CD4-positive, CD25-positive, alpha-beta regulatory T cell (primary cell): ENCODE data around the gene GJC1. TPM values are rescaled to one million over a fixed set of nuclear protein-coding genes. Genes with fewer than 3 reads are reported as not detected.

Experiments used
- ATAC-seq, 2 donors: fragments of 150-1000 bp; cut with Tn5 transposase; one replicate each; pipeline ENCODE4 v1.10.0; 2021; ENCODE audit warnings: low read depth in 2 of 2, moderate number of reproducible peaks in 2 of 2, moderate library complexity in 1 of 2
- DNase-seq, 3 donors: peaks; one replicate each; pipeline versions ENCODE4 v3.0.0 to v3.0.0-alpha.2; 2012 to 2022; ENCODE audit warnings: mixed read lengths in 1 of 3
- H3K27ac ChIP-seq: one replicate; pipeline ENCODE4 v1.7.0; 2013; ENCODE audit warnings: mild to moderate bottlenecking, low read length; ENCODE audit not compliant: insufficient read depth, poor library complexity, severe bottlenecking
- H3K27me3 ChIP-seq: one replicate; pipeline ENCODE4 v1.7.0; 2013; ENCODE audit warnings: low read length; ENCODE audit not compliant: control insufficient read depth, insufficient read depth
- H3K36me3 ChIP-seq: one replicate; pipeline ENCODE4 v1.7.0; 2013; ENCODE audit warnings: mild to moderate bottlenecking, low read length, moderate library complexity; ENCODE audit not compliant: control insufficient read depth, insufficient read depth
- H3K4me1 ChIP-seq: 2 replicates; pipeline ENCODE4 v1.7.0; 2013; ENCODE audit warnings: mild to moderate bottlenecking, low read length; ENCODE audit not compliant: insufficient read depth, control insufficient read depth, poor library complexity, severe bottlenecking
- H3K4me3 ChIP-seq: one replicate; pipeline ENCODE4 v1.7.0; 2013; ENCODE audit warnings: low read depth, mild to moderate bottlenecking, low read length, moderate library complexity
- H3K9me3 ChIP-seq, 2 experiments: 1 replicate in 1 of 2; 2 replicates in 1 of 2; pipeline ENCODE4 v1.7.0; 2013; ENCODE audit warnings: low read length in 2 of 2, mild to moderate bottlenecking in 1 of 2, moderate library complexity in 1 of 2; ENCODE audit not compliant: control insufficient read depth in 2 of 2
- H3K27ac Mint-ChIP-seq, 3 donors: one replicate each; pipeline ENCODE4 v1.8.0; 2020 to 2022; ENCODE audit warnings: mild to moderate bottlenecking in 3 of 3, mixed read lengths in 3 of 3, moderate library complexity in 2 of 3
- H3K27me3 Mint-ChIP-seq: one replicate; pipeline ENCODE4 v1.8.0; 2022; ENCODE audit warnings: mild to moderate bottlenecking, mixed read lengths
- H3K36me3 Mint-ChIP-seq: one replicate; pipeline ENCODE4 v1.8.0; 2020; ENCODE audit warnings: mixed read lengths
- H3K4me1 Mint-ChIP-seq, 4 donors: one replicate each; pipeline ENCODE4 v1.8.0; 2020 to 2022; ENCODE audit warnings: mixed read lengths in 4 of 4, mild to moderate bottlenecking in 1 of 4
- H3K4me3 Mint-ChIP-seq, 4 donors: one replicate each; pipeline ENCODE4 v1.8.0; 2020 to 2022; ENCODE audit warnings: mild to moderate bottlenecking in 4 of 4, mixed read lengths in 4 of 4, moderate library complexity in 3 of 4
- H3K9me3 Mint-ChIP-seq, 7 donors: one replicate each; pipeline ENCODE4 v1.8.0; 2020 to 2022; ENCODE audit warnings: mixed read lengths in 7 of 7, mild to moderate bottlenecking in 3 of 7, moderate library complexity in 2 of 7
- polyA plus RNA-seq, 4 donors: library from polyadenylated mRNA; unstranded; fragments of 300-500 nt; fragmentation: Illumina TruSeq; gene quantifications; one replicate each; pipeline ENCODE4 v1.2.3, GENCODE V29; 2021
- total RNA-seq: library from RNA; stranded (reverse); gene quantifications from one replicate; pipeline ENCODE4 v1.2.3, GENCODE V29; 2022

The GJC1 gene
- total and polyA plus RNA-seq, 5 donors from 2014 or later = not detected

DNA sequence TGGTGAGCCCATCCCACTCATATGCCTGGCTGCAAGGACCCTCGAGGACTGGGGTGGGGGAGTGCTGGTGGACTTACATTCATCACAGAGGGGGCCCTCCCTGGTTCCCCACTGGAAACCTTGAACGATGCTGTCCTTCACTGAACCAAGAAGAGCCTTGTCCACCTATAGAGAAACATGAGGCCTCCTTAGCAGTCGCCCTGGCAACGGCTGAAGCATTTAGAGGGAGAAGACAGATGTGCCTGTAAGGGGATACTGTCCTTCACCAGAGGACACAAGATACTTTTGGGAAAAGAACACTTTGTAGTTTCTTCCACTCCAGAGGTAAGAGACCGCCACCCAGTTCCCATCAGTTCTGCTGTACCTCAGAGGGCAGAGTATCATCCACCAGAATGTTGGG lies 24.1 kb upstream of the GJC1 start:
- H3K4me3 Mint-ChIP-seq = no peak overlapping the region

DNA sequence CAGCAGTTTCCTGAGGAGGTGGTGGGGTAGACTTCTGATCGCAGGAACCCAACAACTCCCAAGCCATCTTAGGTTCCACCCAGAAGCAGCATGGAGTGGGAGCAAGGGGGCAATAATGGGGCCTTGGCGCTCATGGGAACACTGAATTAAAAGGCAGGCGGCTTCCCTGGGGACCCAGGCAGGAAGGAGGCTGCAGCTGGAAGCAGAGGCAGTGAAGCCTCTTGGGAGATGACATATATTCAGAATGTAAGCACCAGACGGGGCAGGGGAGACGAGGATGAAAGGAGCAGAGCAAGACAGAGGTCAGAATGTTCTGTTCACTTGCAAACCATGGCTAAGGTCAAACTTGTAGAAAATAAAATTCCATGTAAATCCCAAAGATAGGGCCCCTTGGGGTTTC lies 20.5 kb upstream of the GJC1 start:
- Mint-ChIP-seq H3K27me3 (no peaks in the 10 kb centered on the region), H3K4me1 (no peaks in the 10 kb centered on the region), H3K27ac (peak overlapping the region in 2 of 3 donors; percentile 47 to 74), H3K36me3 (peaks cover 41% of the 10 kb centered on the region), H3K9me3 (no peaks in the 10 kb centered on the region), H3K4me3 (no peak overlapping the region)
- Histone ChIP-seq H3K4me1 (no peaks in the 10 kb centered on the region), H3K4me3 (no peak overlapping the region), H3K27ac (no peak overlapping the region), H3K9me3 (no peaks in the 10 kb centered on the region), H3K27me3 (no peaks in the 10 kb centered on the region), H3K36me3 (peaks cover 49% of the 10 kb centered on the region)
- ATAC-seq (no peak), DNase-seq (no peak)

More for the DNA sequence above, 24.1 kb upstream of the GJC1 start:
- no peak overlapping the region for H3K27ac Mint-ChIP-seq
- no peaks in the 10 kb centered on the region for H3K4me1 ChIP-seq
- peaks cover 51% of the 10 kb centered on the region for H3K36me3 Mint-ChIP-seq
- H3K27ac ChIP-seq = no peak overlapping the region
- no peaks in the 10 kb centered on the region for H3K4me1 Mint-ChIP-seq
- no peak overlapping the region for H3K4me3 ChIP-seq
- no peaks in the 10 kb centered on the region for H3K9me3 ChIP-seq
- no peaks in the 10 kb centered on the region for H3K27me3 Mint-ChIP-seq
- DNase-seq (no peak), ATAC-seq (no peak)
- peaks cover 83% of the 10 kb centered on the region for H3K36me3 ChIP-seq
- H3K9me3 Mint-ChIP-seq = no peaks in the 10 kb centered on the region
- no peaks in the 10 kb centered on the region for H3K27me3 ChIP-seq

DNA sequence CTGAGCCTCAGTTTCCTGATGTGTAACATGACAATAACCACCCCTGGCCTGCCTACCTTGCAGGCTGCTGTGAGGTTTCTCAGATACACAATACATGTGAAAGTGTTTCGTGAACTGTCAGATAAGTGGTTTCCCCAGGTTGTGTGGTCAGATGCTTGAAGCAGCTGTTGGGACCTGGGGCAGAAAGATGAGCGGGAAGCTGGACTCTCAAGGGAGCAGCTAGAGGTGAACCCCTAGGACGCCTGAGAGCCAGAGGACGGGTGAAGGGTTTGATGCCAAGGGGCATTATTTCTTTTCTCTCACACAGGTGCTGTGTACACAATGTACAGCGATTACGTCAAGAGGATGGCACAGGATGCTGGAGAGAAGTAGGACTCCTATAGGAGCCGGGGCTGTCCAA lies 19.9 kb upstream of the GJC1 start:
- peaks cover 44% of the 10 kb centered on the region for H3K36me3 ChIP-seq
- H3K27me3 ChIP-seq = no peaks in the 10 kb centered on the region
- H3K4me1 ChIP-seq = no peaks in the 10 kb centered on the region
- ATAC-seq (no peak), DNase-seq (no peak)
- Mint-ChIP-seq H3K4me3 (no peak overlapping the region), H3K4me1 (no peaks in the 10 kb centered on the region), H3K27me3 (no peaks in the 10 kb centered on the region), H3K36me3 (peaks cover 40% of the 10 kb centered on the region), H3K9me3 (no peaks in the 10 kb centered on the region), H3K27ac (peak overlapping the region in 1 of 3 donors; percentile 66)
- H3K4me3 ChIP-seq = no peak overlapping the region
- H3K9me3 ChIP-seq = no peaks in the 10 kb centered on the region
- H3K27ac ChIP-seq = no peak overlapping the region

DNA sequence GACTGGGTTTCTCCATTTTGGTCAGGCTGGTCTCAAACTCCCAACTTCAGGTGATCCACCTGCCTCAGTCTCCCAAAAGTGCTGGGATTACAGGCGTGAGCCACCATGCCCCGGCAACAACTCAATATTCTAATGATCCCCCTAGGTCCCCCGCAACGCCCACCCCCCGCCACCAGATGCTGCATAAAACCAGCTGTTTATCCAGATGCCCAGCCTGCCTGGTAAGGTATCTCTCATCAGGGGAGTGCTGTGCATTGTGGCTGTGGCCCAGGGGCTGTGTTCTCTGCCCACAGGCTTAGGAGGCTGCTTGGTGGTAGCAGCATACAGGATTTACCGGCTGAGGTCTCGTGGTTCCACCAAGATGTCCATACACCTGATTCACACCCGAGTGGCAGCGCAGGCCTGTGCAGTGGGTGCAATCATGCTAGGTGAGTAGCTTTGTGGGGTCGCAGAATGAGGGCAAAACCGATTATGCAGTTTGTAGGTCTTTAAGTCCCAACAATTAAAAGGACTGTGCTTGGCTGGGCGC lies 18.9 kb upstream of the GJC1 start:
- H3K9me3 ChIP-seq = no peaks in the 10 kb centered on the region
- Mint-ChIP-seq H3K9me3 (no peaks in the 10 kb centered on the region), H3K4me1 (no peaks in the 10 kb centered on the region), H3K27ac (no peak overlapping the region), H3K4me3 (no peak overlapping the region), H3K27me3 (no peaks in the 10 kb centered on the region), H3K36me3 (peaks cover 30% of the 10 kb centered on the region)
- ATAC-seq (no peak), DNase-seq (no peak)
- no peak overlapping the region for H3K4me3 ChIP-seq
- H3K36me3 ChIP-seq = peaks cover 34% of the 10 kb centered on the region
- no peak overlapping the region for H3K27ac ChIP-seq
- H3K27me3 ChIP-seq = no peaks in the 10 kb centered on the region
- no peaks in the 10 kb centered on the region for H3K4me1 ChIP-seq

DNA sequence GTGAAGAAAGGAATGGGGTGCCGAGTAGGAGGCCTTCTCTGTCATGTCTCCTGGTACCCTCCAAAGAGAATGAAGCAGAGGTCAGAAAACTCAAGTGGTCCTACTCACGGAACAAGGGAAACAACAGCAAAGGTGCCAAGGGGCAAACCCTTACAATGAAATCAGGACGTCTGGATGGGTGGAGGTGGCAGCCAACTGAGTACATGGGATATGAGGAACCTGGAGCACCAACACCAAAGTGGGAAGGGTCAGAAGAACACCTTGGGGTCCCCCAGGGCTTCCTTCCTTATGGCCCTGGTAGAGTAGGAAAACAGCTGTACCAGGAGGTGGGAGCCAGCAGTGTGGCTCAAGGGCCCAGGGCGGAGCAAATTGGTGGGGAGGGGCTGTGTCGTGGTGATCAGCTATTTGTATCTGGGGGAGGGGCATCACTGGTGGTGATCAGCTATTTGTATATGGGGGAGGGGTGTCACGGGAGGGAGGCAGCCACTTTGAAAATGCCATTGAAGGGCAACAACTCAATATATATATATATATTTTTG lies 18.2 kb upstream of the GJC1 start:
- Mint-ChIP-seq H3K4me3 (no peak overlapping the region), H3K36me3 (peaks cover 24% of the 10 kb centered on the region), H3K4me1 (no peaks in the 10 kb centered on the region), H3K9me3 (no peaks in the 10 kb centered on the region), H3K27me3 (no peaks in the 10 kb centered on the region), H3K27ac (no peak overlapping the region)
- Histone ChIP-seq H3K9me3 (no peaks in the 10 kb centered on the region), H3K4me3 (no peak overlapping the region), H3K36me3 (peaks cover 27% of the 10 kb centered on the region), H3K27ac (no peak overlapping the region), H3K27me3 (no peaks in the 10 kb centered on the region), H3K4me1 (no peaks in the 10 kb centered on the region)
- DNase-seq (no peak), ATAC-seq (no peak)

DNA sequence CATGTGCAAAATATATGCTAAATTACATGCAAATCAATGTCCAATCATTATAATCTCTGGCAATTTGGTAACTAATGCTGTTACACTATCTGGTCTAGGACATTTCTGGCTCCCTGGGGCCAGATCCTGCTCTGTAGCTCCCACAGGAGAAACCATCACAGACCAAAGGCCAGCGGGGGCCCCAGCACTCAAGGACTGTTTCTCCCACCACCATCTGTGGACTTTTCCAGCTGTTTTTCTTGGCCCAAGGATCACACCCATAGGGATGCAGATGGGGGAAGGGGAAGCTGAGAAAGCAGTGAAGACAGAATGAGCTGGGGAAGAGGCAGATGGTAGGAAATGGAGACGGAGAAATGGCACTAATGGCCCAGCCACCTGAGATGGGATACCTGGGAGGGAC lies 17.5 kb upstream of the GJC1 start, which contains the start of gene HIGD1B:
TSS of gene HIGD1B (plus strand) at position 298 of the 400 bp plus-strand sequence. CDS start 270 bp downstream, outside the sequence.
- Histone ChIP-seq H3K4me1 (no peaks in the 10 kb centered on the region), H3K9me3 (no peaks in the 10 kb centered on the region), H3K36me3 (peaks cover 21% of the 10 kb centered on the region), H3K27ac (no peak within 1 kb of the TSS), H3K27me3 (no peaks in the 10 kb centered on the region), H3K4me3 (no peak within 1 kb of the TSS)
- peaks cover 22% of the 10 kb centered on the region for H3K36me3 Mint-ChIP-seq
- H3K27ac Mint-ChIP-seq = peak within 1 kb of the TSS in 1 of 3 donors; percentile 47
- H3K4me3 Mint-ChIP-seq = no peak within 1 kb of the TSS
- no peaks in the 10 kb centered on the region for H3K9me3 Mint-ChIP-seq
- no peaks in the 10 kb centered on the region for H3K4me1 Mint-ChIP-seq
- ATAC-seq (no peak), DNase-seq (no peak)
- H3K27me3 Mint-ChIP-seq = no peaks in the 10 kb centered on the region

DNA sequence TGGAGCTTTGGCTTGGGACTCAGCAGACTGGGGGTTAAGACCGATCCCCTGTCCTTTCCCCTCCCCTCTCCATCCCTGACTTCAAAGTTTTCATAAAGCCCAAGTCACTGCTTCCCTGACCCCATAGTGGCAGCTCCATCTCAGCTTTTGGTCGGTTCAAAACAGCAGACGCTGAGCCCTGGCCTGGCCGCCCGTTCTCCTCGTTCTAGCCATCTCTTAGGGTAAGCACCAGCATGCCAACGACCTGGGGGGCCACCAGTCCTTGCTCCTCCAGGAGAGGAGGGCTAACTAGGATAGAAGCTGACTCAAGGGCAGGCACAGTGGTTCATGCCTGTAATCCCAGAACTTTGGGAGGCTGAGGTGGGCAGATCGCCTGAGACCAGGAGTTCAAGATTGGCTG lies 16.1 kb upstream of the GJC1 start:
- Histone ChIP-seq H3K27ac (no peak overlapping the region), H3K4me1 (no peaks in the 10 kb centered on the region), H3K27me3 (no peaks in the 10 kb centered on the region), H3K36me3 (peaks cover 8% of the 10 kb centered on the region), H3K9me3 (no peaks in the 10 kb centered on the region), H3K4me3 (no peak overlapping the region)
- H3K27ac Mint-ChIP-seq = peak overlapping the region in 1 of 3 donors; percentile 31
- H3K4me3 Mint-ChIP-seq = peak overlapping the region in 1 of 4 donors; percentile 27
- H3K4me1 Mint-ChIP-seq = no peaks in the 10 kb centered on the region
- DNase-seq (no peak), ATAC-seq (no peak)
- H3K9me3 Mint-ChIP-seq = no peaks in the 10 kb centered on the region
- no peaks in the 10 kb centered on the region for H3K27me3 Mint-ChIP-seq
- H3K36me3 Mint-ChIP-seq = peaks cover 12% of the 10 kb centered on the region

DNA sequence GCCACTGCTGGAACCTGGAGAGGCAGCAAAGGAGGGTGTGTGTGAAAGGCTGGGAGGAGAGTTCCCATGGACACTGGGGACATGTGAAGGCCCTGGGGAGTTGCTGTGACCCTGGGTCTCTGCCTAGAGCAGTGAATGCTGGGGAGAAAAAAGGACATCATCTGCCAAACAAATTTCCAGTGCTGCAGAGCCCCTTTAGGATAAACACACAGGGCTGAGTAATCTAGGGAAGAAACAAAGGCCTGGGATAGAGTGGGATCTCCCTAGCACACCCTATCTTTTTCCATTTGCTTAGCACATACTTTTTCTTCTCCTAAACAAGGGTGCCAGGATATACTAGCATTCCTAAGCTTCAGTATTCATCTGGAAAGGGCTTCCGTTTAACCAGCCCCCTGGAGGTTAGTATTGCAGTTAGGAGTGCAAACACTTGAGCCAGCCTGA lies 14.3 kb upstream of the GJC1 start:
- Histone ChIP-seq H3K36me3 (no peaks in the 10 kb centered on the region), H3K27me3 (no peaks in the 10 kb centered on the region), H3K4me3 (no peak overlapping the region), H3K9me3 (no peaks in the 10 kb centered on the region), H3K4me1 (no peaks in the 10 kb centered on the region), H3K27ac (no peak overlapping the region)
- no peak for DNase-seq
- Mint-ChIP-seq H3K27me3 (no peaks in the 10 kb centered on the region), H3K27ac (no peak overlapping the region), H3K9me3 (no peaks in the 10 kb centered on the region), H3K4me3 (no peak overlapping the region), H3K36me3 (no peaks in the 10 kb centered on the region), H3K4me1 (no peaks in the 10 kb centered on the region)
- ATAC-seq = no peak
